Mammary epithelial cell (primary cell): Measurements from ENCODE around the gene FBLN2.
A peak's percentile ranks its signal among the peaks of the same experiment; 100 is the strongest.

Experiments used
- CTCF ChIP-seq, 2 donors: IDR thresholded peaks in 1 of 2; conservative IDR thresholded peaks in 1 of 2; 2 replicates each; pipeline ENCODE4 v1.5.1; 2011 to 2012; ENCODE audit warnings: inconsistent platforms in 2 of 2, low read length in 2 of 2, mild to moderate bottlenecking in 2 of 2, control low read depth in 1 of 2, low read depth in 1 of 2; ENCODE audit not compliant: insufficient read depth in 1 of 2; ENCODE audit errors: extremely low read depth in 1 of 2
- EZH2 ChIP-seq: IDR thresholded peaks from 2 replicates; pipeline ENCODE4 v1.6.1; 2012; ENCODE audit warnings: low read length, inconsistent platforms, borderline replicate concordance

DNA sequence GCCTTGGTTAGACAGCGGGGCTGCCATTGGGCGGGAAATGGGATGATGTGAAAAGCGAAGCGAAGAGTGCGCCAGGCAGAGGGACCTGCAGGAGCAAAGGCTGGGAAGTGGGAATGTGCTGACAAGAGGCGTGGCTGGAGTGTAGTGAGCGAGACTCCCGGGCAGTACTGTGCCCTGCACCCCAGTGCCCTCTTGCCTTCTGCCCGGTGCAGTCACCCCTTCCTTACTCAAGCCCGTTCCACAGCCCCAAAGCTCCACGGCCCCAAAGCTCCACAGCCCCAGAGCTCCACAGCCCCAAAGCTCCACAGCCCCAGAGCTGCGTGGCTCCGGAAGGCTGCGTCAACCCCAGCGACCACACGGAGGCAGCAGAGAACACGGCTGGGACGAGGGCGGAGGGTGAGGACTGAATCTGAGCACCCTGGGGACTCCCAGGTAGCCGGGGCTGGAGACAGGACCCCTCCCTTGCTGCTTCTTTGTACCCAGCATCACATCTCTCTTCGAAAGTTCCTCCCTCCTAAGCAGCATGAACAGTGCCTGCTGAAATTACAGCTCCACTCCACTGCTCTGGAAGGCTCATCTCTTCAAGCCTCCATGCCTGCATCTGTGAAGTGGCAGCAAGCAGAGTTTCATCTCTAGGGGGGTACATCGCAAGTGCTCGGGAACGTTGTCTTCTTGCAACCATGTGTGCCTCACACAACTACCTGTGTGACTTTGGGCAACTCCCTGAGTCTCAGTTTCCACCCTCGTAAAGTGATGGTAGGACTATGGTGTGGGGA, 108.9 kb downstream of the FBLN2 start:
- TF ChIP-seq CTCF (conservative IDR thresholded peaks at IDR 0.05 in 1 of 2, IDR thresholded peaks at IDR 0.05 in 1 of 2; ENCODE audit: extremely low read depth in 1 of 2, insufficient read depth in 1 of 2, low read depth in 1 of 2, low read length in 2 of 2): peak; percentile 85 to 98
- no peak for TF ChIP-seq EZH2
